Activated CD8-positive, alpha-beta T cell treated with anti-CD3 and anti-CD28 coated beads, Interleukin-2, amount 10 ng/mL, durations not matched to agents 7 days and 5 days (primary cell): ENCODE results near the gene FMN1. TPM values are rescaled to one million over a fixed set of nuclear protein-coding genes. Genes with fewer than 3 reads are reported as not detected.

Experiments
- ATAC-seq: fragments of 150-1000 bp; cut with Tn5 transposase; one replicate; pipeline ENCODE4 v1.10.0; 2021; ENCODE audit warnings: moderate library complexity
- CTCF ChIA-PET: fragments of 350-600 bp; sonication (Branson Sonifier 250); formaldehyde crosslinking; loops from one replicate; lab custom pipeline; 2021; ENCODE audit warnings: antibody characterized with exemption; lab: Charles Lee
- POLR2A ChIA-PET: fragments of 350-600 bp; sonication (Branson Sonifier 250); formaldehyde crosslinking; loops from one replicate; lab custom pipeline; 2021; ENCODE audit warnings: antibody characterized with exemption; lab: Charles Lee
- DNase-seq: peaks from one replicate; pipeline ENCODE4 v3.0.0-alpha.2; 2020
- H3K27ac Mint-ChIP-seq: one replicate; pipeline ENCODE4 v1.8.0; 2021; ENCODE audit warnings: mild to moderate bottlenecking, mixed read lengths
- H3K27me3 Mint-ChIP-seq: one replicate; pipeline ENCODE4 v1.8.0; 2021; ENCODE audit warnings: low read depth, mixed read lengths
- H3K36me3 Mint-ChIP-seq: one replicate; pipeline ENCODE4 v1.8.0; 2021; ENCODE audit warnings: low read depth, mixed read lengths
- H3K4me1 Mint-ChIP-seq: one replicate; pipeline ENCODE4 v1.8.0; 2021; ENCODE audit warnings: low read depth, mixed read lengths
- H3K4me3 Mint-ChIP-seq: one replicate; pipeline ENCODE4 v1.8.0; 2021; ENCODE audit warnings: mild to moderate bottlenecking, mixed read lengths
- H3K9me3 Mint-ChIP-seq: one replicate; pipeline ENCODE4 v1.8.0; 2022; ENCODE audit warnings: mixed read lengths; ENCODE audit not compliant: insufficient read depth
- total RNA-seq, 2 experiments: library from RNA; stranded (reverse); gene quantifications; one replicate each; pipeline ENCODE4 v1.2.3, GENCODE V29; 2021

FMN1 gene
- total RNA-seq, 2 experiments from 2014 or later = 0.05 TPM; not detected in 1

DNA sequence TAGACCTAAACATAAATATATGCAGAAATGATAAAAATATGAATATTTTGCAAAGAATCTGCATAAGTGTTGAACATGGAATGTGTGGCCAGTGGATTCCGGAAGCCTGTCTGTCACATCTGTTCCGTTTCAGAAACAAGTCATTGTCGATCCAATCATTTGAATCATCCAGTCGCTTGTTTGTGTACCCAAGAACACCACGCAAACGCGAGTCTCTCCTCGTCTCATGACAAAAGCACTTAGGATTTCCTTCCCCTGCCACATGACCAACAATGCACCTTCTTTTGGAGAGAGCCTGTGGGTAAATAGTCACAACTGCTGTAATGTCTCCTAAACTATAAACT is 80.2 kb downstream of the FMN1 start:
- POLR2A ChIA-PET = no interaction called here
- H3K4me3 Mint-ChIP-seq = no peak overlapping the region
- no peaks in the 10 kb centered on the region for H3K4me1 Mint-ChIP-seq
- no peaks in the 10 kb centered on the region for H3K36me3 Mint-ChIP-seq
- no peaks in the 10 kb centered on the region for H3K9me3 Mint-ChIP-seq
- DNase-seq (no peak), ATAC-seq (no peak)
- CTCF ChIA-PET = no interaction called here
- H3K27ac Mint-ChIP-seq = no peak overlapping the region
- peaks cover 10% of the 10 kb centered on the region for H3K27me3 Mint-ChIP-seq

DNA sequence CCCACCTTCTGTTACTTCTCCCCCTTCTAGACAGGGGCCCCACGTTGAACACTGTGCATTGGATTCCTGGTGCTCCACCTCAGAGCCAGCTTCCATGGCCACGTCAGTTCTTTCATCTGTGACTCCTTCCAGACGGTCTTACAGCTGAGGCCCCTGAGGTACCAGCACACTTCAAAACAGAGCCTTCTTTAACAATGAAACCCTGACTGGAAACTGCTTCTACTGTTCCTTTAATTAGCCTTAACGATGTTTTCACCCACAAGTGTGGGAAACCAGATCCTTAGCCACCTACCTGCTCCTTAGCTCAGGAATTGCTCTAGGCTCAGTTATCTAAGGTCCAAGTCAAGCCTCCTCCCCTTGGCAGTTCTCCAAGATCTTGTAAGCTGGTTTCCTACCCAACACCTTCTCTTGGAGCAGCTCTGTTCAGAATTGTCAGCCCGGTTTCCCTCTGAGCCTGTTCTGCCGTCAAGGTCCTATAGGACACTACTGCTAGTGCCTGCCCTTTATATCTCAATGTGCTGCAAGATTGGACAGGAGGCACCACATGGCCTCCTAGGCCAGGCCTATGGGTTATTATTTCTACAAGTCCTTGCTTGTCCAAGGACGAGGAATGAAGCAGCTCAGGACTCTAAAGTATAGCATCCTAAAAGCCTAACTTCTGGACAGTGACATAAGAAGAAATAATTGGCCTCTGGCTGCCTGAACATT is 80.7 kb downstream of the FMN1 start:
- no peak for DNase-seq
- Mint-ChIP-seq H3K27me3 (peaks cover 10% of the 10 kb centered on the region), H3K27ac (no peak overlapping the region), H3K4me3 (no peak overlapping the region), H3K4me1 (no peaks in the 10 kb centered on the region), H3K9me3 (no peaks in the 10 kb centered on the region), H3K36me3 (no peaks in the 10 kb centered on the region)
- POLR2A ChIA-PET = no interaction called here
- CTCF ChIA-PET = interaction anchor here (0.6 kb wide), 1 partner anchor 622 kb away, joined by 3 read pairs; no protein-coding TSS in a partner anchor
- no peak for ATAC-seq

DNA sequence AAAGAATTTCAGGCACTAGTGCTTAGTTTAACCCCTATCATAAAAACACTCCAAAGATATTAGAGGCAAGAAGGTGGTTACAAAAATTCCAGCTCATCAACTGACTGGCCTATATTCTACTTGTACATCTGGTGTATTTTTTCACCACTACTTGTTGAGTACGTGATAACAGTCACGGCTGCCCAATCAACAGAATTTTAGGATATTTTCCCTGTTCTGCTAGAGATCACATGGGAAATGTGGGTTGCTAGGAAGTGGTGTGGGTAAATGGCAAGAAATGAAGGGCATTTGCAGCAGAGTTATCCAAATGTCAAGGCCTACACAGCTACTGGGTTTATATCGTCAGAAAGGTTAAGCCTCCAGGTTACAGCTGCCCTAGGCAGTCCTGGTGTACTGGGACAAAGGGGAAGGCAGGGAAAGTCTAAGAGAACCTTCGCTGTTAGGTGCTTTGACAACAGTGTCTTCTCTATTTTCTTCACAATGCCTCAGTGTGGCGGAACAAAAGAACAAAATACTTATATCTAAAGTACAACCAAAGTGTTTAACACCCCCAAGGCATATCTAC is 81.9 kb downstream of the FMN1 start:
- ChIA-PET CTCF (interaction anchor here (1.4 kb wide), 1 partner anchor 27 kb away, joined by 3 read pairs; no protein-coding TSS in a partner anchor), POLR2A (no interaction called here)
- DNase-seq (no peak), ATAC-seq (no peak)
- H3K27me3 Mint-ChIP-seq = peaks cover 10% of the 10 kb centered on the region
- H3K36me3 Mint-ChIP-seq = no peaks in the 10 kb centered on the region
- H3K4me1 Mint-ChIP-seq = no peaks in the 10 kb centered on the region
- H3K9me3 Mint-ChIP-seq = no peaks in the 10 kb centered on the region
- H3K4me3 Mint-ChIP-seq = no peak overlapping the region
- H3K27ac Mint-ChIP-seq = no peak overlapping the region

DNA sequence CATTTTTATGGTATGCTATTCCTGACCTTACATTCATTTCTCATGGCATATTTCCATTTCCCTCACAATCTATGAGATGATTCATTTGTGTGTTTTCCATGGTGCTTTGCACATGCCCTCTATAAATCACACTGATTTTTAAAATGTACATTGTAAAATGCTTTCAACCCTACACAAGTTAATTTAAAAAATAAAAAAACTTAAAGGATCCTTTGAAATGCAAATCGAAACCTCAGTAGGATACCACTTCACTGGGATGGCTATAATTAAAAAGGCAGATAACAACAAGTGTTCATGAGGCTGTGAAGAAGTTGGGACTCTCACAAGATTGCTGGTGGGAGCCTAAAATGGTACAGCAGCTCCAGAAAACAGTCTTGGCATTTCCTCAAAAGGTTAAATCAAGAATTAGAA is 83.5 kb downstream of the FMN1 start:
- Mint-ChIP-seq H3K27me3 (peaks cover 17% of the 10 kb centered on the region), H3K9me3 (no peaks in the 10 kb centered on the region)

DNA sequence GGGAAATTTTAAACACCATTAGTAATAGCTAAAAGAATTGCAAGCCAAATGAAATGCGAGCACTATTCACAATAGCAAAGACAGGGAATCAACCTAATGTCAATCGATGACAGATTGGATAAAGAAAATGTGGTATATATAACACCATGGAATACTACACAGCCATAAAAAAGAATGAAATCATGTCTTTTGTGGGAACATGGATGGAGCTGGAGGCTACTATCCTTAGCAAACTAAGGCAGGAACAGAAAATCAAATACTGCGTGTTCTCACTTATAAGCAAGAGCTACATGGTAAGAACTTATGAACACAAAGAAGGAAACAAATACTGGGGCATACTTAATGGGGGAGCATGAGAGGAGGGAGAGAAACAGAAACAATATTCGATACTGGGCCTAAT is 85.2 kb downstream of the FMN1 start:
- Mint-ChIP-seq H3K27ac (no peak overlapping the region), H3K4me1 (peaks cover 6% of the 10 kb centered on the region), H3K27me3 (peaks cover 16% of the 10 kb centered on the region), H3K9me3 (no peaks in the 10 kb centered on the region), H3K4me3 (no peak overlapping the region), H3K36me3 (no peaks in the 10 kb centered on the region)
- ATAC-seq (no peak), DNase-seq (no peak)
- CTCF ChIA-PET = no interaction called here
- POLR2A ChIA-PET = no interaction called here

More for the DNA sequence above, 83.5 kb downstream of the FMN1 start:
- POLR2A ChIA-PET = no interaction called here
- Mint-ChIP-seq H3K4me1 (no peaks in the 10 kb centered on the region), H3K36me3 (no peaks in the 10 kb centered on the region), H3K4me3 (no peak overlapping the region), H3K27ac (no peak overlapping the region)
- DNase-seq (no peak), ATAC-seq (no peak)
- CTCF ChIA-PET = no interaction called here

DNA sequence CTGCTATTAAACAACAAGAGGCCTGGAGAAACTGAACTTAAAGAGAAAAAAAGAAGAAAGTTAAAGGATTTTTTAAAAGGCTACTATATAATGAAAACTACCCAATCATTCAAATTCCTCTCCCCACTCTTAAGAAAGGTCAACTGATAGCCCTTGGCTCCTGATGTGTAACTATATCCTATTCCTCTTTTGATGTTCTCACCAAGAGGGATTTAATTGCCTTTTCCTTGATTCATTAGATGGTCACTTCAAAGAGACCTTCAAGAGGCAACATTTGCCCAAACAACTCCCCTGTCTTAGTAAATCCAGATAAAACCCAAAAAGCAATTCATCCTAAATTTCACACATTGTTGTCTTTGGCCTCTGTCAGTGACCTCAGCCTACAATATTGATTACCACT is 86.0 kb downstream of the FMN1 start:
- Mint-ChIP-seq H3K27me3 (peaks cover 15% of the 10 kb centered on the region), H3K4me3 (no peak overlapping the region), H3K27ac (no peak overlapping the region), H3K4me1 (peaks cover 7% of the 10 kb centered on the region), H3K36me3 (no peaks in the 10 kb centered on the region), H3K9me3 (no peaks in the 10 kb centered on the region)
- DNase-seq = no peak
- POLR2A ChIA-PET = no interaction called here
- ATAC-seq = no peak
- CTCF ChIA-PET = no interaction called here

DNA sequence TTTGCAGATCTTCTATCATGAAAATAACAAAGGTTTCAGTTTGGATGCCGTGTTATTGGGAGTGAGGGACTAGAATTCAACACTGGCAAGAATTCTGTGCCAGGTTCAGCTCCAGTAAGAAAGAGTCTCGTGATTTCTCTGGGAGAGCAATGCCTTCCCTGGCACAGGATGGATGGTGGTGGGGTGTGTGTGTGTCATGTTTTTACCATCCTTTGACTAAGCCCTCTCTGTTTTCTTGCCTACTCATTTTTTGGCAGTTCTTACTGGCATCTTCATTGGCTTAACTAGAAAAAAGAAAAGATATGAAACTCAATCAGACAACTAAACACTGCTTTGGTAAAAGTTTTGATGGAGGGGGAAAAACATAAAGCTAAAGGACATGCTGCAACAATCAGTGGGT is 86.6 kb downstream of the FMN1 start:
- no peak overlapping the region for H3K4me3 Mint-ChIP-seq
- no peaks in the 10 kb centered on the region for H3K9me3 Mint-ChIP-seq
- peaks cover 12% of the 10 kb centered on the region for H3K27me3 Mint-ChIP-seq
- ChIA-PET POLR2A (no interaction called here), CTCF (no interaction called here)
- DNase-seq (no peak), ATAC-seq (no peak)
- no peaks in the 10 kb centered on the region for H3K36me3 Mint-ChIP-seq
- H3K4me1 Mint-ChIP-seq = peaks cover 7% of the 10 kb centered on the region
- no peak overlapping the region for H3K27ac Mint-ChIP-seq

DNA sequence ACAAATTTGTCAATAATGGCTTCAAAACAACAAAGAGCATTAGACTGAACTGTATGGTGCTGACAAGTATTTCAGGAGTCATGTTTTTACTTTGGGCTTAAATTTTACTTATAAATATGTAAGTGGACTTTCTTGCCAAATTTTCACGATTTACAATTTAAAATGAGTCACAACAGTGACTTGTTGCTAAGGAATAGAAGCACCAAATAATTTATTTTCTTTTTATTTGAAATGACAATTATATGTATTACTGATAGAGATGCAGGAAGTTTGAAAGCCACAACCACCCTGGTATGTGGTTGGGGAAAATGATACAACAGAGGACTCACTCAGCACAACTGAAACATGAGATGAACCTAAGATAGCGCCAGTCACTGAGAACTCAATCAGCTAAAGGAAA is 90.3 kb downstream of the FMN1 start:
- ChIA-PET POLR2A (interaction anchor here (0.8 kb wide), 1 partner anchor 14 kb away, joined by 3 read pairs; no protein-coding TSS in a partner anchor), CTCF (interaction anchor here (0.5 to 2.8 kb wide), 4 partner anchors 18 to 41 kb away, joined by 4 to 8 read pairs (median 6); no protein-coding TSS in a partner anchor)
- ATAC-seq (peak; percentile 79), DNase-seq (peak; percentile 49)
- Mint-ChIP-seq H3K9me3 (no peaks in the 10 kb centered on the region), H3K4me1 (peaks cover 7% of the 10 kb centered on the region), H3K36me3 (no peaks in the 10 kb centered on the region), H3K4me3 (no peak overlapping the region), H3K27me3 (peaks cover 10% of the 10 kb centered on the region), H3K27ac (no peak overlapping the region)

DNA sequence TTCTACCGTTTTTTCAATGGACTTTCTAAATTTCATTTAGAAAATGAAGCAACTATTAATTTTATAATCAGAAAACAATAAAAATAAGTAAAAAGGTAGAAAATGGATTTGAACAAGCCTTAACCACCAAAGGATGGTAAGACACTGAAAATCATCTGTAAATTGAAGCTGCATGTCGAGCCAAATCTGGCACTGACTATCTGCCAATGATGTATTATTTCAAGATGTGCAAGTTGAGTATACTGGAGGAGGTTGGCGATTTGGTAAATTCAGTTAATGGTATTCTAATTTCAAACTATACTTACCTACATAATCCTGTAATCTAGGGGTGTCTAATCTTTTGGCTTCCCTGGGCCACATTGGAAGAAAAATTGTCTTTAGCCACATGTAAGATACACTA is 93.5 kb downstream of the FMN1 start:
- no peak overlapping the region for H3K4me3 Mint-ChIP-seq
- ATAC-seq = no peak
- ChIA-PET POLR2A (no interaction called here), CTCF (no interaction called here)
- H3K27ac Mint-ChIP-seq = no peak overlapping the region
- no peaks in the 10 kb centered on the region for H3K36me3 Mint-ChIP-seq
- no peak for DNase-seq
- H3K27me3 Mint-ChIP-seq = peaks cover 3% of the 10 kb centered on the region
- H3K9me3 Mint-ChIP-seq = no peaks in the 10 kb centered on the region
- H3K4me1 Mint-ChIP-seq = peaks cover 7% of the 10 kb centered on the region

DNA sequence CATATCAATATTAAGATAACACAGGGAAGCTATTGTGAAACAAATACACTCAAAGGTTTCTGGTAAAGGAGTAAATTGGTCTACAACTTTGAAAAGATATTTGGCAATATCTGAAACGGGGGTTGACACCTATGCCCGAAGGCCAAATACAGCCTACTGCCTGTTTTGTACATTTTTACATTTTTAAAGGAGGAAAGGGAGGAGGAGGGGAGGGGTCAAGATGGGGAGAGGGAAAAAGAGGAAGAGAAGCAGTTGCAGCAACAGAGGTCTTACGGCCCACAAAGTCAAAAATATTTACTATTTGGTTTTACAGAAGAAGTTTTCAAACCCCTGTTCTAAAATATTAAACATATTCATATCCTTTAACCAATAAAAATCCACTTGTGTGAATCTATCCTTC is 94.2 kb downstream of the FMN1 start:
- DNase-seq (no peak), ATAC-seq (no peak)
- Mint-ChIP-seq H3K27me3 (peaks cover 3% of the 10 kb centered on the region), H3K4me1 (peaks cover 7% of the 10 kb centered on the region), H3K36me3 (no peaks in the 10 kb centered on the region), H3K4me3 (no peak overlapping the region), H3K27ac (no peak overlapping the region), H3K9me3 (no peaks in the 10 kb centered on the region)
- POLR2A ChIA-PET = no interaction called here
- CTCF ChIA-PET = interaction anchor here (0.9 kb wide), 1 partner anchor 14 kb away, joined by 3 read pairs; no protein-coding TSS in a partner anchor

DNA sequence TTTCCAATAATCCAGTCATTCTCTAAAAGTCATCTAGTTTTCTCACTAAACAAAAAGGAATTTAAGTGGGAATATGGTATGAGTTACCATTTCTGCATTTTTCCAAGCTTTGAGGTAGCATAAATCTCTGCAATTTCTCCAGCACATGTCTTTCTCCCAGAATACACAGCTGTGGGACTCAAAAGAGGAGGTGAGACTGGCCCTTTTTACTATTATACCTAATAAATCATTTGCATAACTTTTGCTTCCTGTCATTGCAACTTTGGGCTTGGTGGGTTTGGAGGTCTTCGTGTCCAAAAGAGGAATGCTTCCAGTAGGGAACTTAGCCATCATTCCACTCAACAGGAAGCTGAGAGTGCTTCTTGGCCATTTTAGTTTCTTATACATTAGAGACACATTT is 94.8 kb downstream of the FMN1 start:
- ATAC-seq = no peak
- POLR2A ChIA-PET = no interaction called here
- peaks cover 3% of the 10 kb centered on the region for H3K4me1 Mint-ChIP-seq

DNA sequence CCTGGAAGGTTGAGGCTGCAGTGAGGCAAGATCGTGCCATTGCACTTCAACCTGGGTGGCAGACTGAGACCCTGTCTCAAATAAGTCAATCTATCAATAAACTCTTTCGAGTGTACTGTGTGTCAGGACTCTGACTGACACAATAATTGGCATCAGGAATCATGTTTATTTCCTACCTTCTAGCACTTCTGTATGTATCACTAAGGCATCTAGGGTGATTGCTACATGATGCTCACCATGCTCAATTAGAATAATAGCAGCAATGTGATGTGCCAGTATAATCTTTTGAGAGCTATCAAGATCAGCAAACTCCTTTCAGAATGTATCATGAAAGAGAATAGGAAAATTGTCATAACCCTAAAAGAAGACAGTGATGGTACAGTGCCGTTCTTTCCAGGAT is 95.3 kb downstream of the FMN1 start:
- Mint-ChIP-seq H3K9me3 (no peaks in the 10 kb centered on the region), H3K27me3 (peaks cover 3% of the 10 kb centered on the region), H3K27ac (no peak overlapping the region), H3K4me1 (no peaks in the 10 kb centered on the region), H3K4me3 (no peak overlapping the region), H3K36me3 (no peaks in the 10 kb centered on the region)
- CTCF ChIA-PET = interaction anchor here (1.2 kb wide), 1 partner anchor 13 kb away, joined by 3 read pairs; no protein-coding TSS in a partner anchor
- no peak for DNase-seq
- ATAC-seq = no peak
- POLR2A ChIA-PET = no interaction called here

More for the DNA sequence above, 94.8 kb downstream of the FMN1 start:
- no peaks in the 10 kb centered on the region for H3K9me3 Mint-ChIP-seq
- no peak overlapping the region for H3K27ac Mint-ChIP-seq
- DNase-seq = no peak
- CTCF ChIA-PET = interaction anchor here (0.9 kb wide), 1 partner anchor 13 kb away, joined by 3 read pairs; no protein-coding TSS in a partner anchor
- H3K36me3 Mint-ChIP-seq = no peaks in the 10 kb centered on the region
- H3K4me3 Mint-ChIP-seq = no peak overlapping the region
- H3K27me3 Mint-ChIP-seq = peaks cover 3% of the 10 kb centered on the region
